HCT116 (cell line): ENCODE data around the gene ITPK1.

Source experiments
- EZH2 ChIP-seq: fragments of 200-600 bp; sonication (generic); IDR thresholded peaks from 2 replicates; pipeline ENCODE4 v1.6.1; 2017; ENCODE audit warnings: antibody characterized with exemption, mixed run types
- JUND ChIP-seq: IDR thresholded peaks from 2 replicates; pipeline ENCODE4 v1.6.1; 2012
- POLR2A ChIP-seq: IDR thresholded peaks from 2 replicates; pipeline ENCODE4 v1.7.0; 2011; ENCODE audit warnings: borderline replicate concordance; ENCODE audit not compliant: insufficient read depth, insufficient read length; ENCODE audit errors: extremely low read depth
- SIN3A ChIP-seq: IDR thresholded peaks from 2 replicates; pipeline ENCODE4 v1.6.1; 2012; ENCODE audit warnings: low read depth
- TCF7L2 ChIP-seq: IDR thresholded peaks from 2 replicates; pipeline ENCODE4 v1.7.0; 2011; ENCODE audit warnings: borderline replicate concordance, inconsistent platforms; ENCODE audit not compliant: insufficient read depth, insufficient read length; ENCODE audit errors: extremely low read depth
- ZNF274 ChIP-seq: fragments of 200-500 bp; sonication (Bioruptor generic); IDR thresholded peaks from 2 replicates; pipeline ENCODE4 v1.6.1; 2014; ENCODE audit warnings: mild to moderate bottlenecking, low read depth, low read length, inconsistent platforms
- TF ChIP-seq, protein P1 (sequence below): IDR thresholded peaks from 2 replicates; pipeline ENCODE4 v1.6.1; 2011; ENCODE audit warnings: mild to moderate bottlenecking, low read length, moderate library complexity; ENCODE audit not compliant: insufficient replicate concordance; ENCODE audit errors: extremely low read depth
- TF ChIP-seq, protein P2 (sequence below): IDR thresholded peaks from 2 replicates; pipeline ENCODE4 v1.6.1; 2012
- TF ChIP-seq, protein P3 (sequence below), 3 experiments: fragments of 200-600 bp in 1 of 3; sonication (generic) in 1 of 3; IDR thresholded peaks in 2 of 3; conservative IDR thresholded peaks in 1 of 3; 2 replicates each; pipeline ENCODE4 v1.5.1; 2012 to 2017; ENCODE audit warnings: low read depth in 2 of 3, low read length in 2 of 3, antibody characterized with exemption in 1 of 3, borderline replicate concordance in 1 of 3, control low read depth in 1 of 3, mild to moderate bottlenecking in 1 of 3, mixed read lengths in 1 of 3, mixed run types in 1 of 3, moderate library complexity in 1 of 3; ENCODE audit not compliant: insufficient read depth in 1 of 3

DNA sequence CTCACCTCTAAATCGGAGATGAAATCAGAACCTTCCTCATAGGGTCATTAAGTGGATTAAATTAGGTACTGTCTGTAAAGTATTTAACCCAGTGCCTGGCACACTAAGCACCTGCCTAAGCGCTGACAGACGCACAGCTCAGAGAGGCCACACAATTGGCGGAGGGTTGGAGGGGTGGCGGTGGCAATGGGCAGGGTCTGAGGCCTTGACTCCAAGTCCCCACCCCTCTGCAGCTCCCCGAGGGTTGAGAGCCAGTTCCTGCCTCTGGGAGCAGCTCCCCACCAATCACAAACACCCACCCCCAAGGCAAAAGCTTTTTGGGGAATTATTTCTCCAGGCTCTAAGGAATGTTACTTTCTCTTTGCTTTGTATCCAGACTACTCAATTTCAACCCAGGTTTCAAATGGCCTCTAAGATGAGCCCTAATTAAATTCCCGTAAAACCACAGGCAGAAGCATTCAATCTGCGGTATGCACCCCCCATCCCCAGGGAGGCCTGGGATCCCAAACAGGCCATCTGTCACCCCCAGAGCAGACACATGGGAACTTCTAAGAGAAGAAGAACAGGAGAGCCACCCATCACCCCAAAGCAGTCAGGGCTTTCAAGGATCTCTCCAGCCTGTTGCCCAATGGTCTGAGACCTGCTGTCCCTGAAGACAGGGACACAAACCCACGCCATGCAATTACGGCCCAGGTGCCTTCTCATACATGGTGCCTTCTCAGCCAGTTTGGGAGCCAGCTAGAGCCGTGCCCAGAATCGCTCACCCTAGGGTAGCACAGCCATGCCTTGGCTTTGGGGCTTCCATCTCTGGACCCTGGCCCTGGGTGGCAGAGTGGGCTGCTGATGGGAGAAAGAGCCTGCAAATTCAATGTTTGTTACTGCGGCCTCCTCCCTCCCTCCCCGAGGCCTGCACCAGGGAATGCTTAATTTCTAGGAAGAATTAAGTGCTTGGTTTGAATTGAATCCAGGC, 126.7 kb downstream of the ITPK1 start:
- TF ChIP-seq SIN3A (no peak), EZH2 (no peak), POLR2A (no peak), JUND (no peak), ZNF274 (no peak), TCF7L2 (no peak)
- TF ChIP-seq, protein P1, sequence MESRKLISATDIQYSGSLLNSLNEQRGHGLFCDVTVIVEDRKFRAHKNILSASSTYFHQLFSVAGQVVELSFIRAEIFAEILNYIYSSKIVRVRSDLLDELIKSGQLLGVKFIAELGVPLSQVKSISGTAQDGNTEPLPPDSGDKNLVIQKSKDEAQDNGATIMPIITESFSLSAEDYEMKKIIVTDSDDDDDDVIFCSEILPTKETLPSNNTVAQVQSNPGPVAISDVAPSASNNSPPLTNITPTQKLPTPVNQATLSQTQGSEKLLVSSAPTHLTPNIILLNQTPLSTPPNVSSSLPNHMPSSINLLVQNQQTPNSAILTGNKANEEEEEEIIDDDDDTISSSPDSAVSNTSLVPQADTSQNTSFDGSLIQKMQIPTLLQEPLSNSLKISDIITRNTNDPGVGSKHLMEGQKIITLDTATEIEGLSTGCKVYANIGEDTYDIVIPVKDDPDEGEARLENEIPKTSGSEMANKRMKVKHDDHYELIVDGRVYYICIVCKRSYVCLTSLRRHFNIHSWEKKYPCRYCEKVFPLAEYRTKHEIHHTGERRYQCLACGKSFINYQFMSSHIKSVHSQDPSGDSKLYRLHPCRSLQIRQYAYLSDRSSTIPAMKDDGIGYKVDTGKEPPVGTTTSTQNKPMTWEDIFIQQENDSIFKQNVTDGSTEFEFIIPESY = no peak
- TF ChIP-seq, protein P2, sequence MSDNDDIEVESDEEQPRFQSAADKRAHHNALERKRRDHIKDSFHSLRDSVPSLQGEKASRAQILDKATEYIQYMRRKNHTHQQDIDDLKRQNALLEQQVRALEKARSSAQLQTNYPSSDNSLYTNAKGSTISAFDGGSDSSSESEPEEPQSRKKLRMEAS = no peak
- TF ChIP-seq, protein P3, sequence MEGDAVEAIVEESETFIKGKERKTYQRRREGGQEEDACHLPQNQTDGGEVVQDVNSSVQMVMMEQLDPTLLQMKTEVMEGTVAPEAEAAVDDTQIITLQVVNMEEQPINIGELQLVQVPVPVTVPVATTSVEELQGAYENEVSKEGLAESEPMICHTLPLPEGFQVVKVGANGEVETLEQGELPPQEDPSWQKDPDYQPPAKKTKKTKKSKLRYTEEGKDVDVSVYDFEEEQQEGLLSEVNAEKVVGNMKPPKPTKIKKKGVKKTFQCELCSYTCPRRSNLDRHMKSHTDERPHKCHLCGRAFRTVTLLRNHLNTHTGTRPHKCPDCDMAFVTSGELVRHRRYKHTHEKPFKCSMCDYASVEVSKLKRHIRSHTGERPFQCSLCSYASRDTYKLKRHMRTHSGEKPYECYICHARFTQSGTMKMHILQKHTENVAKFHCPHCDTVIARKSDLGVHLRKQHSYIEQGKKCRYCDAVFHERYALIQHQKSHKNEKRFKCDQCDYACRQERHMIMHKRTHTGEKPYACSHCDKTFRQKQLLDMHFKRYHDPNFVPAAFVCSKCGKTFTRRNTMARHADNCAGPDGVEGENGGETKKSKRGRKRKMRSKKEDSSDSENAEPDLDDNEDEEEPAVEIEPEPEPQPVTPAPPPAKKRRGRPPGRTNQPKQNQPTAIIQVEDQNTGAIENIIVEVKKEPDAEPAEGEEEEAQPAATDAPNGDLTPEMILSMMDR (IDR thresholded peaks at IDR 0.05 in 2 of 3, conservative IDR thresholded peaks at IDR 0.05 in 1 of 3; ENCODE audit: borderline replicate concordance in 1 of 3, insufficient read depth in 1 of 3, low read depth in 2 of 3, low read length in 2 of 3) = no peak
